Measurements from ENCODE around the gene QRFP.
A peak's percentile ranks its signal among the peaks of the same experiment; 100 is the strongest.

DNA sequence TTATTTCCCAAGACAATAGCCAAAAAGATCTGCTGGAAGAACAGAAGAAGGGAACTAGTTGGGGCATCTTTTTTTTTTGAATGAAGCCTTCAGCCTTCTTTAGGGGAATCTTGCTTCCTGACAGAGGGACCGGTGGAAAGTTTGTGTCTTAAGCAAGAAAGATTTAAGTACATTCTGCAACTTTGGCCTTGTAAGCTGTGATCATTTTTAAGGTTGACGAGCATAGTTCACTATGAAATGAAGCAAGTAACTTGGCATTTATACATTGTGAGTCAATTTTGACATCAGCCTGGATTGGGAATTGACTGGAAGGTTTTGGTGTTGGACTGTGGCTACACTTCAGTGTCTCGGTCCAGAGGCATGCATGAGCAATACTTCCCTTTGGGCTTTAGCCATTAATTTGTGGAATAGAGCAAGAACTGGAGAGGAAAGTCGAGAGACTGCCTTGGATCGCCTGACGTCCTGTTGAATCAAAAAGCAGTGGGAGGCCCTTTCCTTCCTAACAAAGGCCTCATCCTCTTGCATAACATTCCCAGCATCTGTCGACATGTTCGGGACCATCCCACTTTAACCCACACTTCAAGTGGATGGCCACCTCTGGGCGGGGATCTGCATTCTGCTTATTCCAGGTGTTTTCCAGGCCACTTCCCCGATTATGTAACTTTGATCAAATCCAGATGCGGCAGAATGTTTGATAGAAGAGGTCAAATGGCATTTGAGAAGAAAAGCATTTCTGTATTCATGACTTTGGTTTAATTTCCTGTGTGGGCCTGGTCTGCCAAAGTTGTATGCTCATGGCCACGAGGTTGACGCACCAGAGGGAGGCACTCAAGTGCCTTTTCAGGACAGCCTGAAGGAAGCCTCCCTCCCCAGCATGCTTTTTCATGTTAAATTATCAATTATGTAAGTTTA lies 49.0 kb downstream of the QRFP start:
- TF ChIP-seq, protein P1, sequence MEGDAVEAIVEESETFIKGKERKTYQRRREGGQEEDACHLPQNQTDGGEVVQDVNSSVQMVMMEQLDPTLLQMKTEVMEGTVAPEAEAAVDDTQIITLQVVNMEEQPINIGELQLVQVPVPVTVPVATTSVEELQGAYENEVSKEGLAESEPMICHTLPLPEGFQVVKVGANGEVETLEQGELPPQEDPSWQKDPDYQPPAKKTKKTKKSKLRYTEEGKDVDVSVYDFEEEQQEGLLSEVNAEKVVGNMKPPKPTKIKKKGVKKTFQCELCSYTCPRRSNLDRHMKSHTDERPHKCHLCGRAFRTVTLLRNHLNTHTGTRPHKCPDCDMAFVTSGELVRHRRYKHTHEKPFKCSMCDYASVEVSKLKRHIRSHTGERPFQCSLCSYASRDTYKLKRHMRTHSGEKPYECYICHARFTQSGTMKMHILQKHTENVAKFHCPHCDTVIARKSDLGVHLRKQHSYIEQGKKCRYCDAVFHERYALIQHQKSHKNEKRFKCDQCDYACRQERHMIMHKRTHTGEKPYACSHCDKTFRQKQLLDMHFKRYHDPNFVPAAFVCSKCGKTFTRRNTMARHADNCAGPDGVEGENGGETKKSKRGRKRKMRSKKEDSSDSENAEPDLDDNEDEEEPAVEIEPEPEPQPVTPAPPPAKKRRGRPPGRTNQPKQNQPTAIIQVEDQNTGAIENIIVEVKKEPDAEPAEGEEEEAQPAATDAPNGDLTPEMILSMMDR (IDR thresholded peaks at IDR 0.05), result peak in 5 of 12 donors; percentile 10 to 35 (median 31)
- TF ChIP-seq POLR2A (IDR thresholded peaks at IDR 0.05), result no peak
